HCT116 (cell line): ENCODE measurements around the gene CRB1. TPM values are rescaled to one million over a fixed set of nuclear protein-coding genes. Genes with fewer than 3 reads are reported as not detected.

Source experiments
- ATAC-seq: fragments of 200-7000 bp; cut with Tn5 transposase; 2 replicates; pipeline ENCODE4 v1.9.1; 2020; ENCODE audit warnings: mild to moderate bottlenecking, moderate library complexity
- BruUV-seq: library from RNA; stranded (reverse); fragments of 400-500 nt; replicated peaks from 2 replicates; lab custom pipeline; 2021; lab: Mats Ljungman, UMichigan
- CTCF ChIA-PET: fragments of 300-600 bp; sonication (Branson Sonifier 250); formaldehyde crosslinking; loops from one replicate; lab custom pipeline; 2021; ENCODE audit warnings: antibody characterized with exemption; lab: Charles Lee
- POLR2A ChIA-PET: fragments of 300-600, 350-600 bp; sonication (Branson Sonifier 250); formaldehyde crosslinking; loops from one replicate; lab custom pipeline; 2021; ENCODE audit warnings: antibody characterized with exemption; lab: Charles Lee
- RAD21 ChIA-PET, 2 experiments: fragments of 300-600 bp; sonication (Branson Sonifier 250); formaldehyde crosslinking; loops; one replicate each; lab custom pipeline; 2023; ENCODE audit warnings: low total read pairs in 2 of 2; ENCODE audit not compliant: uncharacterized antibody in 2 of 2, unreplicated experiment in 2 of 2, low non-redundant PET in 1 of 2; lab: Charles Lee
- DNase-seq: peaks from one replicate; pipeline ENCODE4 v3.0.0-alpha.2; 2010; ENCODE audit warnings: low read depth, low spot score
- H2AFZ ChIP-seq: fragments of 200-600 bp; shearing (Covaris generic), sonication (generic); 2 replicates; pipeline ENCODE4 v1.6.1; 2017; ENCODE audit warnings: low read depth, mixed run types, mixed read lengths, antibody characterized with exemption, low read length; ENCODE audit not compliant: poor library complexity, severe bottlenecking
- H3K27ac ChIP-seq: 2 replicates; pipeline ENCODE4 v1.5.1; 2012; ENCODE audit warnings: low read depth, low read length
- H3K27me3 ChIP-seq: fragments of 200-600 bp; sonication (generic); 2 replicates; pipeline ENCODE4 v1.6.1; 2016; ENCODE audit warnings: mixed run types, low read length, mixed read lengths; ENCODE audit not compliant: insufficient read depth
- H3K36me3 ChIP-seq, 2 experiments: fragments of 200-500 bp in 1 of 2; fragments of 200-600 bp in 1 of 2; sonication (Bioruptor generic) in 1 of 2; sonication (generic) in 1 of 2; 2 replicates each; pipeline versions ENCODE4 v1.5.1 to v1.6.1; 2014 to 2016; ENCODE audit warnings: low read length in 2 of 2, inconsistent platforms in 1 of 2, mixed read lengths in 1 of 2, mixed run types in 1 of 2; ENCODE audit not compliant: insufficient read depth in 2 of 2, control insufficient read depth in 1 of 2
- H3K4me1 ChIP-seq, 2 experiments: fragments of 200-600 bp in 1 of 2; sonication (generic) in 1 of 2; 2 replicates each; pipeline versions ENCODE4 v1.5.1 to v1.6.1; 2012 to 2017; ENCODE audit warnings: low read length in 2 of 2, inconsistent platforms in 1 of 2, mild to moderate bottlenecking in 1 of 2, mixed read lengths in 1 of 2, mixed run types in 1 of 2, moderate library complexity in 1 of 2; ENCODE audit not compliant: insufficient read depth in 2 of 2, control insufficient read depth in 1 of 2
- H3K4me2 ChIP-seq: fragments of 200-600 bp; sonication (generic); 2 replicates; pipeline ENCODE4 v1.6.1; 2017; ENCODE audit warnings: mixed run types, low read length, mixed read lengths
- H3K4me3 ChIP-seq, 2 experiments: fragments of 200-600 bp in 1 of 2; sonication (generic) in 1 of 2; replicated peaks in 1 of 2; 2 replicates each; pipeline ENCODE4 v1.5.1; 2011 to 2016; ENCODE audit warnings: low read length in 2 of 2, control low read depth in 1 of 2, low read depth in 1 of 2, mild to moderate bottlenecking in 1 of 2, mixed read lengths in 1 of 2, mixed run types in 1 of 2
- H3K79me2 ChIP-seq: fragments of 200-600 bp; sonication (generic); 2 replicates; pipeline ENCODE4 v1.6.1; 2017; ENCODE audit warnings: mild to moderate bottlenecking, mixed run types, low read length, moderate library complexity, mixed read lengths; ENCODE audit not compliant: insufficient read depth
- H3K9ac ChIP-seq: fragments of 200-600 bp; sonication (generic); 2 replicates; pipeline ENCODE4 v1.6.1; 2016; ENCODE audit warnings: low read length, mixed read lengths
- H3K9me2 ChIP-seq: fragments of 200-600 bp; sonication (generic), shearing (Covaris generic); 2 replicates; pipeline ENCODE4 v1.6.1; 2017; ENCODE audit warnings: mixed run types, mild to moderate bottlenecking, moderate library complexity; ENCODE audit not compliant: insufficient read depth
- H3K9me3 ChIP-seq, 2 experiments: fragments of 200-500 bp in 1 of 2; fragments of 200-600 bp in 1 of 2; sonication (Bioruptor generic) in 1 of 2; sonication (generic) in 1 of 2; 2 replicates each; pipeline ENCODE4 v1.6.1; 2014 to 2017; ENCODE audit warnings: low read length in 2 of 2, mixed read lengths in 2 of 2, inconsistent platforms in 1 of 2, low read depth in 1 of 2, mild to moderate bottlenecking in 1 of 2, mixed run types in 1 of 2, moderate library complexity in 1 of 2; ENCODE audit not compliant: control insufficient read depth in 1 of 2, insufficient read depth in 1 of 2
- H4K20me1 ChIP-seq: fragments of 200-600 bp; sonication (generic), shearing (Covaris generic); 2 replicates; pipeline ENCODE4 v1.6.1; 2017; ENCODE audit warnings: mixed run types, mild to moderate bottlenecking, moderate library complexity; ENCODE audit not compliant: insufficient read depth
- CBX3 ChIP-seq: IDR thresholded peaks from 2 replicates; pipeline ENCODE4 v1.6.1; 2012; ENCODE audit warnings: low read depth
- CEBPB ChIP-seq: IDR thresholded peaks from 2 replicates; pipeline ENCODE4 v1.6.1; 2012; ENCODE audit warnings: low read depth
- EGR1 ChIP-seq: IDR thresholded peaks from 2 replicates; pipeline ENCODE4 v1.6.1; 2012; ENCODE audit warnings: low read depth
- EZH2phosphoT487 ChIP-seq: fragments of 200-600 bp; IDR thresholded peaks from 2 replicates; pipeline ENCODE4 v1.6.1; 2018; ENCODE audit warnings: antibody characterized with exemption, borderline replicate concordance
- FOSL1 ChIP-seq: IDR thresholded peaks from 2 replicates; pipeline ENCODE4 v1.6.1; 2012; ENCODE audit warnings: low read depth
- JUND ChIP-seq: IDR thresholded peaks from 2 replicates; pipeline ENCODE4 v1.6.1; 2012
- RAD21 ChIP-seq: IDR thresholded peaks from 2 replicates; pipeline ENCODE4 v1.6.1; 2012; ENCODE audit warnings: low read depth, mild to moderate bottlenecking
- SP1 ChIP-seq: IDR thresholded peaks from 2 replicates; pipeline ENCODE4 v1.6.1; 2012; ENCODE audit warnings: low read depth
- YY1 ChIP-seq: IDR thresholded peaks from 2 replicates; pipeline ENCODE4 v1.6.1; 2011; ENCODE audit warnings: low read length, low read depth, moderate library complexity, mild to moderate bottlenecking; ENCODE audit not compliant: insufficient replicate concordance; ENCODE audit errors: extremely low read depth
- ZFX ChIP-seq: fragments of 450-650 bp; IDR thresholded peaks from 2 replicates; pipeline ENCODE4 v1.6.1; 2017
- ZNF274 ChIP-seq: fragments of 200-500 bp; sonication (Bioruptor generic); IDR thresholded peaks from 2 replicates; pipeline ENCODE4 v1.6.1; 2014; ENCODE audit warnings: mild to moderate bottlenecking, low read depth, low read length, inconsistent platforms
- intact Hi-C: fragments of 100-400 bp; cut with micrococcal nuclease; formaldehyde crosslinking; loops from 2 replicates; pipeline ENCODE4 v1.10.0; 2022
- total RNA-seq: library from RNA; stranded (reverse); gene quantifications from one replicate; pipeline ENCODE4 v1.2.1, GENCODE V29; 2021; ENCODE audit not compliant: unreplicated experiment
- TF ChIP-seq, protein P1 (sequence below): IDR thresholded peaks from 2 replicates; pipeline ENCODE4 v1.6.1; 2012
- TF ChIP-seq, protein P2 (sequence below): IDR thresholded peaks from 2 replicates; pipeline ENCODE4 v1.6.1; 2011; ENCODE audit warnings: mild to moderate bottlenecking, low read length, moderate library complexity; ENCODE audit not compliant: insufficient replicate concordance; ENCODE audit errors: extremely low read depth
- TF ChIP-seq, protein P3 (sequence below), 3 experiments: fragments of 200-600 bp in 1 of 3; sonication (generic) in 1 of 3; IDR thresholded peaks in 2 of 3; conservative IDR thresholded peaks in 1 of 3; 2 replicates each; pipeline ENCODE4 v1.5.1; 2012 to 2017; ENCODE audit warnings: low read depth in 2 of 3, low read length in 2 of 3, antibody characterized with exemption in 1 of 3, borderline replicate concordance in 1 of 3, control low read depth in 1 of 3, mild to moderate bottlenecking in 1 of 3, mixed read lengths in 1 of 3, mixed run types in 1 of 3, moderate library complexity in 1 of 3; ENCODE audit not compliant: insufficient read depth in 1 of 3
- TF ChIP-seq, protein P4 (sequence below): IDR thresholded peaks from 2 replicates; pipeline ENCODE4 v1.6.1; 2012

The CRB1 gene
- total RNA-seq, 1 experiment from 2014 or later, result 0.07 TPM

DNA sequence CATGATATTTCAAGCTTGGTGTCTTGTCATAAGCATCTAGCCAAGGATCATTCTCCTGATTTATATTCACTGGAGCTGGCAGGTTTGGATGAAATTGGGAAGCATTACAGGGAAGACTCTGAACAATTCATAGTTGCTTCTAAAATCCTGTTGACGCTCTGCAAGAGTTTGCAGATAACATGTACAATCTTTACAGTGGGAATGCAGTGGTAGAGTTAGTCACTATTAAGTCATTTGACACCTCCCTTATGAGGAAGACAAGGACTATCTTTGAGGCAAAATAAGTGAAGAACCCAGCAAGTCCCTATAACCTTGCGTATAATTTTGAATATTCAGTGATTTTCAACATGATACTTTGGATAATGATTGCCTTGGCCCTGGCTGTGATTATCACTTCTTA, 45.3 kb upstream of the CRB1 start:
- POLR2A ChIA-PET, result no interaction called here

More for the DNA sequence above, 45.3 kb upstream of the CRB1 start:
- RAD21 ChIA-PET, result no interaction called here
- Histone ChIP-seq H3K4me2 (no peak overlapping the region), H4K20me1 (no peaks in the 10 kb centered on the region), H3K79me2 (no peaks in the 10 kb centered on the region), H3K4me1 (no peaks in the 10 kb centered on the region), H3K9me2 (no peaks in the 10 kb centered on the region), H3K9me3 (no peaks in the 10 kb centered on the region), H2AFZ (no peak overlapping the region), H3K4me3 (no peak overlapping the region), H3K27me3 (no peaks in the 10 kb centered on the region), H3K27ac (no peak overlapping the region), H3K36me3 (no peaks in the 10 kb centered on the region), H3K9ac (no peak overlapping the region)
- TF ChIP-seq FOSL1, result no peak
- TF ChIP-seq ZFX, result no peak
- TF ChIP-seq SP1, result no peak
- TF ChIP-seq, protein P1, sequence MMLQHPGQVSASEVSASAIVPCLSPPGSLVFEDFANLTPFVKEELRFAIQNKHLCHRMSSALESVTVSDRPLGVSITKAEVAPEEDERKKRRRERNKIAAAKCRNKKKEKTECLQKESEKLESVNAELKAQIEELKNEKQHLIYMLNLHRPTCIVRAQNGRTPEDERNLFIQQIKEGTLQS, result no peak
- TF ChIP-seq, protein P2, sequence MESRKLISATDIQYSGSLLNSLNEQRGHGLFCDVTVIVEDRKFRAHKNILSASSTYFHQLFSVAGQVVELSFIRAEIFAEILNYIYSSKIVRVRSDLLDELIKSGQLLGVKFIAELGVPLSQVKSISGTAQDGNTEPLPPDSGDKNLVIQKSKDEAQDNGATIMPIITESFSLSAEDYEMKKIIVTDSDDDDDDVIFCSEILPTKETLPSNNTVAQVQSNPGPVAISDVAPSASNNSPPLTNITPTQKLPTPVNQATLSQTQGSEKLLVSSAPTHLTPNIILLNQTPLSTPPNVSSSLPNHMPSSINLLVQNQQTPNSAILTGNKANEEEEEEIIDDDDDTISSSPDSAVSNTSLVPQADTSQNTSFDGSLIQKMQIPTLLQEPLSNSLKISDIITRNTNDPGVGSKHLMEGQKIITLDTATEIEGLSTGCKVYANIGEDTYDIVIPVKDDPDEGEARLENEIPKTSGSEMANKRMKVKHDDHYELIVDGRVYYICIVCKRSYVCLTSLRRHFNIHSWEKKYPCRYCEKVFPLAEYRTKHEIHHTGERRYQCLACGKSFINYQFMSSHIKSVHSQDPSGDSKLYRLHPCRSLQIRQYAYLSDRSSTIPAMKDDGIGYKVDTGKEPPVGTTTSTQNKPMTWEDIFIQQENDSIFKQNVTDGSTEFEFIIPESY, result no peak
- TF ChIP-seq RAD21, result no peak
- TF ChIP-seq, protein P3, sequence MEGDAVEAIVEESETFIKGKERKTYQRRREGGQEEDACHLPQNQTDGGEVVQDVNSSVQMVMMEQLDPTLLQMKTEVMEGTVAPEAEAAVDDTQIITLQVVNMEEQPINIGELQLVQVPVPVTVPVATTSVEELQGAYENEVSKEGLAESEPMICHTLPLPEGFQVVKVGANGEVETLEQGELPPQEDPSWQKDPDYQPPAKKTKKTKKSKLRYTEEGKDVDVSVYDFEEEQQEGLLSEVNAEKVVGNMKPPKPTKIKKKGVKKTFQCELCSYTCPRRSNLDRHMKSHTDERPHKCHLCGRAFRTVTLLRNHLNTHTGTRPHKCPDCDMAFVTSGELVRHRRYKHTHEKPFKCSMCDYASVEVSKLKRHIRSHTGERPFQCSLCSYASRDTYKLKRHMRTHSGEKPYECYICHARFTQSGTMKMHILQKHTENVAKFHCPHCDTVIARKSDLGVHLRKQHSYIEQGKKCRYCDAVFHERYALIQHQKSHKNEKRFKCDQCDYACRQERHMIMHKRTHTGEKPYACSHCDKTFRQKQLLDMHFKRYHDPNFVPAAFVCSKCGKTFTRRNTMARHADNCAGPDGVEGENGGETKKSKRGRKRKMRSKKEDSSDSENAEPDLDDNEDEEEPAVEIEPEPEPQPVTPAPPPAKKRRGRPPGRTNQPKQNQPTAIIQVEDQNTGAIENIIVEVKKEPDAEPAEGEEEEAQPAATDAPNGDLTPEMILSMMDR (IDR thresholded peaks at IDR 0.05 in 2 of 3, conservative IDR thresholded peaks at IDR 0.05 in 1 of 3; ENCODE audit: borderline replicate concordance in 1 of 3, insufficient read depth in 1 of 3, low read depth in 2 of 3, low read length in 2 of 3), result no peak
- TF ChIP-seq ZNF274, result no peak
- no peak for TF ChIP-seq CEBPB
- TF ChIP-seq EGR1, result no peak
- no peak for TF ChIP-seq JUND
- no peak for TF ChIP-seq CBX3
- TF ChIP-seq EZH2phosphoT487, result no peak
- TF ChIP-seq, protein P4, sequence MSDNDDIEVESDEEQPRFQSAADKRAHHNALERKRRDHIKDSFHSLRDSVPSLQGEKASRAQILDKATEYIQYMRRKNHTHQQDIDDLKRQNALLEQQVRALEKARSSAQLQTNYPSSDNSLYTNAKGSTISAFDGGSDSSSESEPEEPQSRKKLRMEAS, result no peak
- TF ChIP-seq YY1, result no peak
- intact Hi-C loops, result no loop called here
- DNase-seq (no peak), ATAC-seq (no peak)
- CTCF ChIA-PET, result interaction anchor here (2.1 kb wide), 1 partner anchor 10 kb away, joined by 6 read pairs; no protein-coding TSS in a partner anchor
- BruUV-seq, result no TSS peak
